ENCODE results near the gene DNAAF8. TPM values are rescaled to one million over a fixed set of nuclear protein-coding genes. Genes with fewer than 3 reads are reported as not detected.

The DNAAF8 gene
- 10 to 100 TPM in 1 of 4 donors, 1 to 10 TPM in 1, under 1 TPM in 2; 0.21 to 15.3 (median 0.74) TPM for total RNA-seq

- Histone ChIP-seq H3K36me3 (peaks cover 0 to 23% (median 0%) of the 10 kb centered on the region in 3 donors), H3K27ac (peak within 1 kb of the TSS in 3 of 4 donors; percentile 71 to 94 (median 85)), H3K27me3 (no peaks in the 10 kb centered on the region), H3K9me3 (no peaks in the 10 kb centered on the region), H3K4me3 (peak within 1 kb of the TSS; percentile 81 to 99 (median 93)), H3K4me1 (peaks cover 0 to 18% (median 7%) of the 10 kb centered on the region in 4 donors)
- DNase-seq (ENCODE audit: low spot score in 2 of 2), result peak; percentile 89 to 93
- TF ChIP-seq CTCF (IDR thresholded peaks at IDR 0.05) (peak in 1 of 5 experiments; percentile 14), POLR2A (IDR thresholded peaks at IDR 0.05) (peak; percentile 33 to 45), EP300 (IDR thresholded peaks at IDR 0.05) (peak; percentile 79 to 83)
- WGBS, 2 donors, result 0% methylated on average over 39 to 56 of the region's 70 CpGs
Measured at GRCh38 chr16:4734063-4734729, at the start of gene DNAAF8, which contains the start of gene ANKS3. DNAAF8 (plus strand) TSS chr16:4734537; CDS start chr16:4736515, 1,978 bp downstream. ANKS3 (minus strand) TSS chr16:4734271; CDS start chr16:4730149, 4,122 bp downstream.

GRCh38 chr16:4684763-4685162, 49.6 kb upstream of the DNAAF8 start:
- Histone ChIP-seq H3K9me3 (no peaks in the 10 kb centered on the region), H3K27me3 (no peaks in the 10 kb centered on the region), H3K27ac (peak overlapping the region in 1 of 4 donors; percentile 24), H3K4me3 (no peak overlapping the region), H3K36me3 (peaks cover 0 to 98% (median 12%) of the 10 kb centered on the region in 3 donors), H3K4me1 (peaks cover 0 to 12% (median 0%) of the 10 kb centered on the region in 4 donors)
- DNase-seq (ENCODE audit: low spot score in 2 of 2), result no peak
- no peak for TF ChIP-seq CTCF (IDR thresholded peaks at IDR 0.05)
- no peak for TF ChIP-seq POLR2A (IDR thresholded peaks at IDR 0.05)
- 93 to 94% methylated on average over 13 of the region's 13 CpGs for WGBS, 2 donors

- TF ChIP-seq CTCF (IDR thresholded peaks at IDR 0.05), result no peak
- no peak for TF ChIP-seq POLR2A (IDR thresholded peaks at IDR 0.05)
- TF ChIP-seq EP300 (IDR thresholded peaks at IDR 0.05), result no peak
- peak overlapping the region in 1 of 4 donors; percentile 24 for H3K27ac ChIP-seq
- no peak overlapping the region for H3K4me3 ChIP-seq
- DNase-seq (ENCODE audit: low spot score in 2 of 2), result no peak
- H3K4me1 ChIP-seq, result peaks cover 0 to 12% (median 0%) of the 10 kb centered on the region in 4 donors
- H3K27me3 ChIP-seq, result no peaks in the 10 kb centered on the region
- no peaks in the 10 kb centered on the region for H3K9me3 ChIP-seq
- 45 to 68% methylated on average over 3 to 12 of the region's 13 CpGs for WGBS, 2 donors
- peaks cover 0 to 98% (median 12%) of the 10 kb centered on the region in 3 donors for H3K36me3 ChIP-seq
Measured at GRCh38 chr16:4685292-4685691, 49.0 kb upstream of the DNAAF8 start.

- Histone ChIP-seq H3K4me3 (no peak overlapping the region), H3K27ac (no peak overlapping the region), H3K36me3 (peaks cover 0 to 97% (median 12%) of the 10 kb centered on the region in 3 donors), H3K27me3 (no peaks in the 10 kb centered on the region), H3K4me1 (peaks cover 0 to 6% (median 0%) of the 10 kb centered on the region in 4 donors), H3K9me3 (no peaks in the 10 kb centered on the region)
- 92% methylated on average over 37 of the region's 38 CpGs for WGBS, 2 donors
- no peak for TF ChIP-seq POLR2A (IDR thresholded peaks at IDR 0.05)
- no peak for TF ChIP-seq CTCF (IDR thresholded peaks at IDR 0.05)
- TF ChIP-seq EP300 (IDR thresholded peaks at IDR 0.05), result no peak
- DNase-seq (ENCODE audit: low spot score in 2 of 2), result no peak
Measured at GRCh38 chr16:4685776-4686496, 48.4 kb upstream of the DNAAF8 start.

All from tibial nerve (tissue), 4 donors.